CD4-positive, alpha-beta T cell (primary cell): ENCODE data around the gene INSIG1. TPM values are rescaled to one million over a fixed set of nuclear protein-coding genes. Genes with fewer than 3 reads are reported as not detected.

ENCODE experiments used
- ATAC-seq: fragments of 200-7000 bp; cut with Tn5 transposase; one replicate; pipeline ENCODE4 v1.10.0; 2022; ENCODE audit warnings: mild to moderate bottlenecking; ENCODE audit not compliant: poor library complexity
- CTCF ChIA-PET: fragments of 350-600 bp; sonication (Branson Sonifier 250); formaldehyde crosslinking; loops from one replicate; lab custom pipeline; 2021; ENCODE audit warnings: antibody characterized with exemption, inconsistent platforms; lab: Charles Lee
- POLR2A ChIA-PET: fragments of 350-600 bp; sonication (Branson Sonifier 250); formaldehyde crosslinking; loops from one replicate; lab custom pipeline; 2021; ENCODE audit warnings: antibody characterized with exemption, inconsistent platforms; lab: Charles Lee
- DNase-seq, 14 experiments: peaks; one replicate each; pipeline ENCODE4 v3.0.0-alpha.2; 2013 to 2020; ENCODE audit warnings: mixed read lengths in 2 of 14
- H3K27ac ChIP-seq, 2 donors: one replicate each; pipeline versions ENCODE4 v1.5.1 to v1.7.0; 2013; ENCODE audit warnings: low read length in 2 of 2, low read depth in 1 of 2, mild to moderate bottlenecking in 1 of 2
- H3K27me3 ChIP-seq, 2 experiments: 1 replicate in 1 of 2; 2 replicates in 1 of 2; pipeline versions ENCODE4 v1.6.1 to v1.7.0; 2013; ENCODE audit warnings: low read length in 2 of 2, control low read depth in 1 of 2, mild to moderate bottlenecking in 1 of 2, moderate library complexity in 1 of 2; ENCODE audit not compliant: insufficient read depth in 2 of 2, control insufficient read depth in 1 of 2
- H3K36me3 ChIP-seq: one replicate; pipeline ENCODE4 v1.6.1; 2013; ENCODE audit warnings: low read length, control low read depth; ENCODE audit not compliant: insufficient read depth
- H3K4me1 ChIP-seq: one replicate; pipeline ENCODE4 v1.6.1; 2013; ENCODE audit warnings: low read length, control low read depth; ENCODE audit not compliant: insufficient read depth
- H3K4me3 ChIP-seq: one replicate; pipeline ENCODE4 v1.5.1; 2013; ENCODE audit warnings: mild to moderate bottlenecking, low read length, moderate library complexity
- H3K9me3 ChIP-seq, 2 experiments: 1 replicate in 1 of 2; 2 replicates in 1 of 2; pipeline versions ENCODE4 v1.6.1 to v1.7.0; 2013; ENCODE audit warnings: low read length in 2 of 2, mild to moderate bottlenecking in 2 of 2, control low read depth in 1 of 2, moderate library complexity in 1 of 2; ENCODE audit not compliant: control insufficient read depth in 1 of 2, insufficient read depth in 1 of 2
- H3K27ac Mint-ChIP-seq: one replicate; pipeline ENCODE4 v1.8.0; 2020; ENCODE audit warnings: mixed read lengths
- H3K27me3 Mint-ChIP-seq: one replicate; pipeline ENCODE4 v1.8.0; 2021; ENCODE audit warnings: mixed read lengths
- H3K36me3 Mint-ChIP-seq: one replicate; pipeline ENCODE4 v1.8.0; 2021; ENCODE audit warnings: low read depth, mixed read lengths
- H3K4me1 Mint-ChIP-seq: one replicate; pipeline ENCODE4 v1.8.0; 2021; ENCODE audit warnings: low read depth, mixed read lengths
- H3K4me3 Mint-ChIP-seq: one replicate; pipeline ENCODE4 v1.8.0; 2020; ENCODE audit warnings: mild to moderate bottlenecking, mixed read lengths
- H3K9me3 Mint-ChIP-seq: one replicate; pipeline ENCODE4 v1.8.0; 2020; ENCODE audit warnings: mixed read lengths
- intact Hi-C, 2 experiments: fragments of 100-400 bp; cut with DNase I in 1 of 2; cut with micrococcal nuclease in 1 of 2; formaldehyde crosslinking; loops; one replicate each; pipeline versions ENCODE4 v1.15.1 to v1.9.0; 2023 to 2025; cut with DNase I, micrococcal nuclease
- total RNA-seq, 174 experiments: library from RNA in 2 of 174; stranded (reverse) in 2 of 174; gene quantifications; one replicate each; pipeline ENCODE4 v1.2.3 and lab custom pipeline; 2021 to 2026
- TF ChIP-seq, protein P1 (sequence below): fragments of 200-600 bp; IDR thresholded peaks from one replicate; pipeline ENCODE4 v1.8.0; 2022; ENCODE audit warnings: antibody characterized with exemption, mild to moderate bottlenecking

INSIG1 gene
- total RNA-seq, 2 experiments from 2014 or later: 58.1 to 60.9 TPM

DNA sequence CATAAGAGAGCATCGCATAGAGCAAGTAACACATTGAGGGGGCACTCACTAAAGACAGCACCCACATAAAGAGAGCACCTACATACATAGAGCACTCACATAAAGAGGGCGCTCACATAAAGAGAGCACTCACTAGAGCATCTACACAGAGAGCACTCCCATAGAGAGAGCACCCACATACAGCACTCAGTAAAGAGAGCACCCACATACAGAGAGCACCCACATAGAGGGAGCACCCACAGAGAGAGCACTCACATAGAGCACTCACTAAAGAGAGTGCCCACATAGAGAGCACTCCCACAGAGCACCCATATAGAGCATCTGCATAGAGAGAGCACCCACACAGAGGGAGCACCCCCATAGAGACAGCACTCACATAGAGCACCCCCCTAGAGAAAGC is 47.8 kb downstream of the INSIG1 start:
- ATAC-seq (peak; percentile 7), DNase-seq (no peak)
- TF ChIP-seq, protein P1, sequence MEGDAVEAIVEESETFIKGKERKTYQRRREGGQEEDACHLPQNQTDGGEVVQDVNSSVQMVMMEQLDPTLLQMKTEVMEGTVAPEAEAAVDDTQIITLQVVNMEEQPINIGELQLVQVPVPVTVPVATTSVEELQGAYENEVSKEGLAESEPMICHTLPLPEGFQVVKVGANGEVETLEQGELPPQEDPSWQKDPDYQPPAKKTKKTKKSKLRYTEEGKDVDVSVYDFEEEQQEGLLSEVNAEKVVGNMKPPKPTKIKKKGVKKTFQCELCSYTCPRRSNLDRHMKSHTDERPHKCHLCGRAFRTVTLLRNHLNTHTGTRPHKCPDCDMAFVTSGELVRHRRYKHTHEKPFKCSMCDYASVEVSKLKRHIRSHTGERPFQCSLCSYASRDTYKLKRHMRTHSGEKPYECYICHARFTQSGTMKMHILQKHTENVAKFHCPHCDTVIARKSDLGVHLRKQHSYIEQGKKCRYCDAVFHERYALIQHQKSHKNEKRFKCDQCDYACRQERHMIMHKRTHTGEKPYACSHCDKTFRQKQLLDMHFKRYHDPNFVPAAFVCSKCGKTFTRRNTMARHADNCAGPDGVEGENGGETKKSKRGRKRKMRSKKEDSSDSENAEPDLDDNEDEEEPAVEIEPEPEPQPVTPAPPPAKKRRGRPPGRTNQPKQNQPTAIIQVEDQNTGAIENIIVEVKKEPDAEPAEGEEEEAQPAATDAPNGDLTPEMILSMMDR: no peak
- H3K27me3 ChIP-seq: peaks cover 11 to 12% of the 10 kb centered on the region in 2 experiments
- intact Hi-C loops: loop anchor here (1.0 to 5.0 kb wide), 6 partner anchors 47 to 418 kb away; no protein-coding TSS in a partner anchor
- peaks cover 11% of the 10 kb centered on the region for H3K4me1 ChIP-seq
- no peaks in the 10 kb centered on the region for H3K9me3 ChIP-seq
- H3K36me3 ChIP-seq: no peaks in the 10 kb centered on the region
- Mint-ChIP-seq H3K36me3 (no peaks in the 10 kb centered on the region), H3K9me3 (no peaks in the 10 kb centered on the region), H3K27me3 (peaks cover 10% of the 10 kb centered on the region), H3K4me3 (no peak overlapping the region), H3K4me1 (peaks cover 5% of the 10 kb centered on the region), H3K27ac (no peak overlapping the region)
- POLR2A ChIA-PET: interaction anchor here (1.0 to 1.3 kb wide), 4 partner anchors 47 to 431 kb away, joined by 3 to 23 read pairs (median 6); partner anchors contain the start of genes INSIG1 and PAXIP1
- no peak overlapping the region for H3K4me3 ChIP-seq
- H3K27ac ChIP-seq: no peak overlapping the region
- CTCF ChIA-PET: interaction anchor here (0.8 to 2.3 kb wide), 26 partner anchors 11 to 434 kb away, joined by 3 to 57 read pairs (median 5); partner anchors contain the start of gene INSIG1

DNA sequence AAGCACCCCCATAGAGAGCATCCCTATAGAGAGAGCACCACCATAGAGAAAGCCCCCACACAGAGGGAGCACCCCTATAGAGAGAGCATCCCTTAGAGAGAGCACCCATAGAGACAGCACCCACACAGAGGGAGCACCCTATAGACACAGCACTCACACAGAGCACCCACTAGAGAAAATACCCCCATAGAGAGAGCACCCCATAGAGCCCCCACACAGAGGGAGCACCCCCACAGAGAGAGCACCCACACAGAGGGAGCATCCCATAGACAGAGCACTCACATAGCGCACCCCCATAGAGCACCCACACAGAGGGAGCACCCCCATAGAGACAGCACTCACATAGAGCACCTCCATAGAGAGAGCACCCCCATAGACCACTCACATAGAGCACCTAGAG is 48.6 kb downstream of the INSIG1 start:
- POLR2A ChIA-PET: no interaction called here
- no peaks in the 10 kb centered on the region for H3K9me3 Mint-ChIP-seq
- H3K36me3 Mint-ChIP-seq: no peaks in the 10 kb centered on the region
- Histone ChIP-seq H3K9me3 (no peaks in the 10 kb centered on the region), H3K4me1 (peaks cover 11% of the 10 kb centered on the region), H3K27me3 (peaks cover 11 to 12% of the 10 kb centered on the region in 2 experiments), H3K36me3 (no peaks in the 10 kb centered on the region), H3K4me3 (no peak overlapping the region), H3K27ac (no peak overlapping the region)
- intact Hi-C loops: loop anchor here in 1 of 2 experiments (5.0 kb wide), 1 partner anchor 139 kb away; no protein-coding TSS in a partner anchor
- H3K4me3 Mint-ChIP-seq: no peak overlapping the region
- no peak for ATAC-seq
- H3K4me1 Mint-ChIP-seq: peaks cover 5% of the 10 kb centered on the region
- DNase-seq: no peak
- CTCF ChIA-PET: no interaction called here
- H3K27ac Mint-ChIP-seq: no peak overlapping the region
- H3K27me3 Mint-ChIP-seq: peaks cover 15% of the 10 kb centered on the region
- TF ChIP-seq, protein P1: no peak

DNA sequence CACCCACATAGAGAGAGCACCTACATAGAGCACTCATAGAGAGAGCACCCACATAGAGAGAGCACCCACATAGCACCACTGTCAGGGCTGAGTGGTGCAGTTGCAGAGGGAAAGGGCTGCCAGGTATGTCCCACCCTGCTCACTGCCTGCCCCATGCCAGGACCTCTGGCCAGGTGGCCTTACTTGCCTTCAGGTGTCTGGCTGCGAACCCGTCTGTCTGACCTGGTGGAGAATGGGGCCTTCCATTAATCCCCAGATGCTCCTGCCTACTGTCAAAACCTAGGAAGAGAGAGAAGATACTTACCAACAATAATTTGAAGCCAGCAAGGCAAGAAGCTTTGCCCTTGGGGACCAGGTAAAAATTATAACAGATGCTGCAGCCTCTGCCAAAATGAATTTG is 51.1 kb downstream of the INSIG1 start:
- intact Hi-C loops: loop anchor here in 1 of 2 experiments (5.0 kb wide), 1 partner anchor 142 kb away; no protein-coding TSS in a partner anchor
- H3K9me3 ChIP-seq: no peaks in the 10 kb centered on the region
- no peak overlapping the region for H3K27ac ChIP-seq
- no peaks in the 10 kb centered on the region for H3K9me3 Mint-ChIP-seq
- ATAC-seq (no peak), DNase-seq (no peak)
- no peak overlapping the region for H3K27ac Mint-ChIP-seq
- peaks cover 5% of the 10 kb centered on the region for H3K4me1 Mint-ChIP-seq
- no peak overlapping the region for H3K4me3 Mint-ChIP-seq
- TF ChIP-seq, protein P1: no peak
- no peak overlapping the region for H3K4me3 ChIP-seq
- peaks cover 16% of the 10 kb centered on the region for H3K27me3 Mint-ChIP-seq
- no peaks in the 10 kb centered on the region for H3K36me3 Mint-ChIP-seq
- ChIA-PET POLR2A (no interaction called here), CTCF (no interaction called here)
- peaks cover 11 to 12% of the 10 kb centered on the region in 2 experiments for H3K27me3 ChIP-seq
- H3K36me3 ChIP-seq: no peaks in the 10 kb centered on the region
- H3K4me1 ChIP-seq: peaks cover 11% of the 10 kb centered on the region
